ENCODE data around the gene BRF1.
"Not testable (repeated sequence)": the region's sequence is repeated elsewhere in the genome, so short reads cannot be mapped to it uniquely, and the experiment has no call there.

Gene BRF1

GRCh38 chr14:105333020-105333490 is 32.3 kb upstream of the BRF1 start:
- DNase-seq (ENCODE audit: low read depth): no peak

- DNase-seq (ENCODE audit: low read depth): no peak
Observed at GRCh38 chr14:105332350-105332874, 31.6 kb upstream of the BRF1 start.

- no peak for DNase-seq (ENCODE audit: low read depth)
Observed at GRCh38 chr14:105331575-105332349, 31.0 kb upstream of the BRF1 start.

GRCh38 chr14:105330491-105330895 is 29.7 kb upstream of the BRF1 start:
- no peak for DNase-seq (ENCODE audit: low read depth)

- DNase-seq (ENCODE audit: low read depth): no peak
Observed at GRCh38 chr14:105329411-105330150, 28.8 kb upstream of the BRF1 start.

- DNase-seq (ENCODE audit: low read depth): no peak
Observed at GRCh38 chr14:105328678-105329390, 28.0 kb upstream of the BRF1 start.

GRCh38 chr14:105328070-105328677 is 27.4 kb upstream of the BRF1 start:
- DNase-seq (ENCODE audit: low read depth): no peak

- DNase-seq (ENCODE audit: low read depth): not testable (repeated sequence)
Observed at GRCh38 chr14:105327695-105328045, 26.9 kb upstream of the BRF1 start.

GRCh38 chr14:105326891-105327694 is 26.3 kb upstream of the BRF1 start:
- no peak for DNase-seq (ENCODE audit: low read depth)

GRCh38 chr14:105326568-105326867 is 25.7 kb upstream of the BRF1 start:
- no peak for DNase-seq (ENCODE audit: low read depth)

GRCh38 chr14:105325716-105326567 is 25.1 kb upstream of the BRF1 start:
- no peak for DNase-seq (ENCODE audit: low read depth)

- no peak for DNase-seq (ENCODE audit: low read depth)
Observed at GRCh38 chr14:105325303-105325702, 24.5 kb upstream of the BRF1 start.

GRCh38 chr14:105324871-105325270 is 24.1 kb upstream of the BRF1 start:
- no peak for DNase-seq (ENCODE audit: low read depth)

GRCh38 chr14:105324080-105324778 is 23.4 kb upstream of the BRF1 start:
- DNase-seq (ENCODE audit: low read depth): no peak

GRCh38 chr14:105323663-105324062 is 22.9 kb upstream of the BRF1 start:
- no peak for DNase-seq (ENCODE audit: low read depth)

- no peak for DNase-seq (ENCODE audit: low read depth)
Observed at GRCh38 chr14:105322791-105323556, 22.2 kb upstream of the BRF1 start.

GRCh38 chr14:105317546-105317945 is 16.7 kb upstream of the BRF1 start:
- DNase-seq (ENCODE audit: low read depth): no peak

GRCh38 chr14:105316968-105317510 is 16.2 kb upstream of the BRF1 start:
- DNase-seq (ENCODE audit: low read depth): no peak

- DNase-seq (ENCODE audit: low read depth): no peak
Observed at GRCh38 chr14:105316577-105316941, 15.8 kb upstream of the BRF1 start.
